Immature natural killer cell (primary cell): ENCODE measurements around the gene MCM3. TPM values are rescaled to one million over a fixed set of nuclear protein-coding genes. Genes with fewer than 3 reads are reported as not detected.
A peak's percentile ranks its signal among the peaks of the same experiment; 100 is the strongest.

Source experiments
- DNase-seq, 3 donors: peaks; one replicate each; pipeline ENCODE4 v3.0.0; 2022; ENCODE audit warnings: mixed read lengths in 1 of 3
- H3K27ac Mint-ChIP-seq, 6 donors: one replicate each; pipeline ENCODE4 v1.8.0; 2020; ENCODE audit warnings: mixed read lengths in 6 of 6, mild to moderate bottlenecking in 5 of 6, inconsistent platforms in 4 of 6, moderate library complexity in 3 of 6
- H3K27me3 Mint-ChIP-seq, 3 donors: one replicate each; pipeline ENCODE4 v1.8.0; 2020 to 2021; ENCODE audit warnings: low read depth in 3 of 3, mild to moderate bottlenecking in 3 of 3, mixed read lengths in 3 of 3, moderate library complexity in 3 of 3, inconsistent platforms in 1 of 3
- H3K36me3 Mint-ChIP-seq, 3 donors: one replicate each; pipeline ENCODE4 v1.8.0; 2020; ENCODE audit warnings: mixed read lengths in 3 of 3, inconsistent platforms in 2 of 3, mild to moderate bottlenecking in 2 of 3
- H3K4me1 Mint-ChIP-seq, 2 donors: one replicate each; pipeline ENCODE4 v1.8.0; 2020; ENCODE audit warnings: inconsistent platforms in 2 of 2, mild to moderate bottlenecking in 2 of 2, mixed read lengths in 2 of 2, moderate library complexity in 1 of 2
- H3K4me3 Mint-ChIP-seq, 5 donors: one replicate each; pipeline ENCODE4 v1.8.0; 2020; ENCODE audit warnings: mild to moderate bottlenecking in 5 of 5, mixed read lengths in 5 of 5, inconsistent platforms in 3 of 5, moderate library complexity in 3 of 5
- H3K9me3 Mint-ChIP-seq, 6 donors: one replicate each; pipeline ENCODE4 v1.8.0; 2020; ENCODE audit warnings: mild to moderate bottlenecking in 6 of 6, mixed read lengths in 6 of 6, inconsistent platforms in 4 of 6, moderate library complexity in 3 of 6
- polyA plus RNA-seq, 3 donors: library from polyadenylated mRNA; unstranded; fragments of 300-500 nt; fragmentation: Illumina TruSeq; gene quantifications; one replicate each; pipeline ENCODE4 v1.2.3, GENCODE V29; 2021

The MCM3 gene
- polyA plus RNA-seq, 3 donors from 2014 or later: 40.5 to 73.8 (median 43.6) TPM

DNA sequence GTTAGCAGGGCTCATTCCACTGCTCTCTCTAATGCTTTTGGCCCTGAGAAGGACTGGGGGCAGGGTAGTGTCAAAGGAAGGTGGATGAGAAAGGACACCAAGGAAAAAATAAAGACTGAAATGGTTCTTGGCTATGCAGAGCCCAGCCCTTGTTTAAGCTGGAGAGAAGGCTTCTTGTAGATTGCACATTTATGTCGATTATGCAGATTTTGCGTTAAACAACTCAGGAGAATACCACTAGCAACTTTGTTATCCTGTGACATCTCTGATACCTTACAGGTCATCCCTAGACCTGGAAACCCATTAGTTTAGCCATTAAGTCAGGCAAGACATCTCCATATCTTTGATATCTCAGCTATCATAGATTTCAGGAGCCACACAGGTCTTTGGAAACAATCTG is 29.1 kb downstream of the MCM3 start:
- Mint-ChIP-seq H3K4me1 (no peaks in the 10 kb centered on the region), H3K36me3 (peaks cover 0 to 6% (median 0%) of the 10 kb centered on the region in 3 donors), H3K9me3 (peaks cover 0 to 3% (median 0%) of the 10 kb centered on the region in 6 donors), H3K27me3 (peaks cover 17 to 21% (median 17%) of the 10 kb centered on the region in 3 donors), H3K4me3 (no peak overlapping the region), H3K27ac (no peak overlapping the region)
- no peak for DNase-seq

DNA sequence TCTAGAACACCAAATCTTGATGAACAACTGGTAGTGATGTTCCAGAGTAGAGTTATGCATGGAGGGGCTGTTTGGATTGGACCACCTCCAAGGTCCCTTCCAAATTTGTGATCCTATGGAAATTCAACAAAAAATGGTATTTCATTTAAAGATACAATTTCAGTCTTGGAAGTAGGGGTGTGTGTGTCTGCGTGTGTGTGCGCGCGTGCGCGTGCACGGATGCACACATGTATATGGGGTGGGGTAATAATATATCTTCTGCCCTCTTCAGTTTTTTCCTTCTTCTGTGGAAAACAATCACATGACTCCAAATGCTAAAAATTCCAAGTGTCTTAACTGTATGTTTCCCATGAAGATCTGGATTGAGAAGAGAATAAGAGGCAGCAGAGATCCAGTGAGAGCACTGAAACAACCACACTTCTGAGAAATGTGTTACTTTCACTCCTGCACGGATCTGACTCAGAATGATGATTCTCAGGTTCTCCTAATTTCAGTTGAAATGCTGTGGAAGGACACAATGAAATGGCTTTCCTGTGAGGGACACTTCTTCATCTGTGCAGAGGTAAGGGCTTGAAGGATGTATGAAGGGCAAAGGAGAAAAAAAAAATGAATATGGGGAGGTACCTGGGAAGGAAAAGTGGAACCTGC is 29.7 kb downstream of the MCM3 start:
- DNase-seq: no peak
- Mint-ChIP-seq H3K4me1 (no peaks in the 10 kb centered on the region), H3K36me3 (peaks cover 0 to 6% (median 0%) of the 10 kb centered on the region in 3 donors), H3K27ac (no peak overlapping the region), H3K27me3 (peaks cover 21% of the 10 kb centered on the region in 3 donors), H3K4me3 (no peak overlapping the region), H3K9me3 (peaks cover 0 to 3% (median 0%) of the 10 kb centered on the region in 6 donors)

DNA sequence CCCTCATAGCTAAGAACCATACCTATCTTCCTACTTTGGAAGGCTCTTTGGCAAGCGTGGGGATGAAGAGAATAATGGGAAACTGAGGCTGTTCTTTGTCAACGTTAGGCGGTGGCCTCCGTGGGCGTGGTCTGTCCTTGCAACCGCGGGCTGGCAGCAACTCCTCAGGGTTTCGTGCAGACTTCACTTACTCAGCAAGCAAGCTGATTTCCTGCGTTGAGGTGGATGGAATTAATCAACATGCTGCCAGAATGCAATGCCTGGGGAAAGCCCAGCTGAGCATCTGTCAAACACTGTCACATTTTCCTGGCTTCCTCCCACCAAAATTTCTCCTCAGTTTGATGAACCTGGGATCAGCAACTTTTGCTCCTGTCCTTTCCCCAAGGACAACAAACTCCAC is 31.0 kb downstream of the MCM3 start:
- Mint-ChIP-seq H3K4me3 (no peak overlapping the region), H3K27ac (no peak overlapping the region), H3K9me3 (peaks cover 0 to 3% (median 0%) of the 10 kb centered on the region in 6 donors), H3K36me3 (no peaks in the 10 kb centered on the region), H3K27me3 (peaks cover 19 to 21% (median 21%) of the 10 kb centered on the region in 3 donors), H3K4me1 (no peaks in the 10 kb centered on the region)
- DNase-seq: no peak

DNA sequence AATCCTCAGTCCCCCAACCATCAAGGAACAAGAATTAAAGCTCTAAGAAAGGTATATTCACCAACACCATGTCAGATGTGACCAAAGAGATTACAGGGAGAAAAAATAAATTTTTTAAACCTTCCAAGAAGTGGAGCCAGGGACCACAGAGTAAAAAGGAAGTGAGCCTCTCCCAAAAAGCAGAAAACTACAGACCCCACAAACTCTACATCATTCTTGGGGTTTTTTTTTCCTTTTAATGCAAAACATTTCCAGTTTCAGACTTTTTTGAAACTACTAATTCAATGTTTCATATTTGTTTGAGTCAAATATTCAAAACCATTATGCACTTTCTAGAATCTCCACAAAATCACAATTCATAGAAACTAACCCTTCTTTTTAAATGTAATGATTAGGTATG is 33.4 kb downstream of the MCM3 start:
- Mint-ChIP-seq H3K4me1 (no peaks in the 10 kb centered on the region), H3K4me3 (no peak overlapping the region), H3K36me3 (no peaks in the 10 kb centered on the region), H3K27ac (no peak overlapping the region), H3K27me3 (peaks cover 19 to 21% (median 21%) of the 10 kb centered on the region in 3 donors), H3K9me3 (peaks cover 0 to 3% (median 0%) of the 10 kb centered on the region in 6 donors)
- no peak for DNase-seq

DNA sequence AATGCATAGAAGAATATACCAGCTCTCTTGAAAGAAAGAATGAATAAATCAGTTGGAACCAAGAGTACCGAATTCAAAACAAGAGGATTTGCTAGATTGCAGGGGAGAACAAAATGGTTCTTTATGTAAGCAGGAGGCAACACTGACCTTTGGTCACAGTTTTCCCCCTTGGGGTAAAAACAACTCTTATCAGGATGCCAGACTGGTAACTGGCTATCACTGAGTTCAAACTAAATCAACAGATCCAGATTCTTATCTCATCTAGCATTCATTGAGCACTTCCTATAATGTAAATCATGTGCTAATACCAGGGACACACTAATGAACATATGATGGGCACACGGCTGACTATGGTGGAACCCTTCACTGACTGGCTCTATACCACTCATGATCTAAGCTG is 35.5 kb downstream of the MCM3 start:
- Mint-ChIP-seq H3K4me1 (no peaks in the 10 kb centered on the region), H3K4me3 (no peak overlapping the region), H3K27ac (no peak overlapping the region), H3K27me3 (peaks cover 12 to 13% (median 13%) of the 10 kb centered on the region in 3 donors), H3K36me3 (no peaks in the 10 kb centered on the region), H3K9me3 (peaks cover 0 to 3% (median 0%) of the 10 kb centered on the region in 6 donors)
- no peak for DNase-seq

GRCh38 chr6:52245425-52245824 is 39.1 kb downstream of the MCM3 start:
- peaks cover 2 to 12% (median 4%) of the 10 kb centered on the region in 3 donors for H3K27me3 Mint-ChIP-seq
- no peak overlapping the region for H3K27ac Mint-ChIP-seq
- H3K4me1 Mint-ChIP-seq: no peaks in the 10 kb centered on the region
- no peaks in the 10 kb centered on the region for H3K9me3 Mint-ChIP-seq
- no peak overlapping the region for H3K4me3 Mint-ChIP-seq
- no peak for DNase-seq
- no peaks in the 10 kb centered on the region for H3K36me3 Mint-ChIP-seq

GRCh38 chr6:52244400-52244799 is 40.1 kb downstream of the MCM3 start, which contains the start of gene IL17F:
TSS of gene IL17F (minus strand) at chr6:52244500. CDS start at chr6:52244429, 71 bp downstream.
- DNase-seq: no peak
- Mint-ChIP-seq H3K36me3 (no peaks in the 10 kb centered on the region), H3K4me1 (no peaks in the 10 kb centered on the region), H3K27me3 (peaks cover 0 to 9% (median 4%) of the 10 kb centered on the region in 3 donors), H3K4me3 (no peak within 1 kb of the TSS), H3K27ac (no peak within 1 kb of the TSS), H3K9me3 (no peaks in the 10 kb centered on the region)

GRCh38 chr6:52243282-52243893 is 41.2 kb downstream of the MCM3 start:
- H3K4me3 Mint-ChIP-seq: no peak overlapping the region
- H3K27me3 Mint-ChIP-seq: peaks cover 1 to 11% (median 4%) of the 10 kb centered on the region in 3 donors

DNA sequence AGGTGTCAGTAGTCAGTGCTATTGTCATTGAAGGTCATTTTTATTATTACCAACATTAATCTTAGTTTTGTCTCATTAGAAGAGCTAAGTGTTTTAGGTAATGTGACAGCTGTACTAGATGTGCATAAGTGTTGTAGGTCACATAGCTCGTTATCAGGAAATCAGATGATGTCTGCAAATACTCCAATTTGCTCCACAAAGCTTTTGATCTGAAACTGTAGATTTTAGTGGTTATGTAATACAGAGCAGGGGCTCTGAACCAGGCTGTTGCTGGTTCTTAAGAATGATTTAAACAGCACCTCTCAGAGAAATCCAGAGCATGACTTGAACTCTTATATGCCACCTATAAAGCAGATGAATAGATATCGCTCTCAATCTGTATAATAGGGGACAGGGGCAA is 42.7 kb downstream of the MCM3 start:
- DNase-seq: no peak
- Mint-ChIP-seq H3K4me1 (no peaks in the 10 kb centered on the region), H3K27me3 (peaks cover 7 to 19% (median 11%) of the 10 kb centered on the region in 3 donors), H3K9me3 (no peaks in the 10 kb centered on the region), H3K27ac (no peak overlapping the region), H3K4me3 (no peak overlapping the region), H3K36me3 (no peaks in the 10 kb centered on the region)

More at GRCh38 chr6:52243282-52243893, 41.2 kb downstream of the MCM3 start:
- H3K36me3 Mint-ChIP-seq: no peaks in the 10 kb centered on the region
- H3K4me1 Mint-ChIP-seq: no peaks in the 10 kb centered on the region
- DNase-seq: no peak
- H3K9me3 Mint-ChIP-seq: no peaks in the 10 kb centered on the region
- no peak overlapping the region for H3K27ac Mint-ChIP-seq

GRCh38 chr6:52233975-52234823 is 50.3 kb downstream of the MCM3 start:
- no peak overlapping the region for H3K4me3 Mint-ChIP-seq
- peaks cover 21 to 32% (median 30%) of the 10 kb centered on the region in 3 donors for H3K27me3 Mint-ChIP-seq
- no peaks in the 10 kb centered on the region for H3K36me3 Mint-ChIP-seq
- no peaks in the 10 kb centered on the region for H3K9me3 Mint-ChIP-seq
- peaks cover 8 to 15% of the 10 kb centered on the region in 2 donors for H3K4me1 Mint-ChIP-seq
- H3K27ac Mint-ChIP-seq: no peak overlapping the region
- DNase-seq: no peak

GRCh38 chr6:52233005-52233404 is 51.5 kb downstream of the MCM3 start:
- Mint-ChIP-seq H3K27me3 (peaks cover 21 to 31% (median 24%) of the 10 kb centered on the region in 3 donors), H3K4me1 (peaks cover 8 to 15% of the 10 kb centered on the region in 2 donors), H3K36me3 (no peaks in the 10 kb centered on the region), H3K9me3 (no peaks in the 10 kb centered on the region), H3K27ac (no peak overlapping the region), H3K4me3 (no peak overlapping the region)
- DNase-seq: no peak

DNA sequence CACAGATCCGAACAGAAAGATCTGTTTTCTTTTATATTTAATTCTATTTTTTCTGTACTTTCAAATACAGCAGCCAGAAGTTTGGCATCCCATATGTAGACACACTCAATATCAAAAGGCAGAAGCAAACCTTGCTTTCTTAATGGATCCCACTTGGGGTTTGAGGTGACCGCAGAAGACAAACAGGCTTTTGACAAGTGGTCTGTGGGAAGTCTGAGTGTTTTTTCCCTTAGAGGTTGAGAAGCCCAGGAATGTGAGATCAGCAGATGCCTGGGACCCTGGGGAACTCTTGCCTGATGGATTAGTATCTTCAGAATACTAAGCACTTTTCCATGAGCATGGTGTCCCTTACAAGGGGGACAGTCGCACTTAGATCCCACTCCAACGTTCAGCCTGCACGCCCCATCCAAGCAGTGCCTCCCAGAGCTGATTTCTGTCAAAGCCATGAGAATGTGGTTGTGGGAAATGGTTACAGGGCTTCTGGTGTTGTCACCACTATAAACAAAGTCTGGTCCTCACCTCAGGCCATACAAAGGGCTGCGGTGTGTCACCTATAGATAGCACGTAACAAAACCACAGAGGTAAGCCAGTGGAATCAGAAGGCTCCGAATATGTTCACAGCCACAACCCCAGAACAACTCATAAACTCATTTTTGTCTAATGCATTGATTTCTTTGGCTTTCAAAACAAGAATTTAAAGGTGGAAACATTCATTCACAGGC is 53.0 kb downstream of the MCM3 start:
- DNase-seq: peak; percentile 67 to 74 (median 74)
- H3K27ac Mint-ChIP-seq: peak overlapping the region in 2 of 6 donors; percentile 58 to 79
- H3K36me3 Mint-ChIP-seq: no peaks in the 10 kb centered on the region
- peaks cover 16 to 24% (median 24%) of the 10 kb centered on the region in 3 donors for H3K27me3 Mint-ChIP-seq
- peak overlapping the region in 2 of 5 donors; percentile 5 to 35 for H3K4me3 Mint-ChIP-seq
- H3K4me1 Mint-ChIP-seq: peaks cover 8 to 20% of the 10 kb centered on the region in 2 donors
- no peaks in the 10 kb centered on the region for H3K9me3 Mint-ChIP-seq

GRCh38 chr6:52230685-52231084 is 53.9 kb downstream of the MCM3 start:
- H3K9me3 Mint-ChIP-seq: no peaks in the 10 kb centered on the region
- no peaks in the 10 kb centered on the region for H3K36me3 Mint-ChIP-seq
- H3K4me1 Mint-ChIP-seq: peaks cover 8 to 20% of the 10 kb centered on the region in 2 donors
- no peak overlapping the region for H3K4me3 Mint-ChIP-seq
- peaks cover 13 to 20% (median 20%) of the 10 kb centered on the region in 3 donors for H3K27me3 Mint-ChIP-seq
- H3K27ac Mint-ChIP-seq: no peak overlapping the region
- DNase-seq: no peak
